Ovary (tissue), 3 donors: ENCODE data around the gene XRCC6.

Experiments used
- CTCF ChIP-seq, 3 donors: fragments of 450-650 bp in 2 of 3; fragments of 200-600 bp in 1 of 3; IDR thresholded peaks; one replicate each; pipeline versions ENCODE4 v1.5.1 to v1.8.0; 2016 to 2022; ENCODE audit warnings: antibody characterized with exemption in 3 of 3, mild to moderate bottlenecking in 1 of 3
- EP300 ChIP-seq: sonication (generic); formaldehyde crosslinking; IDR thresholded peaks from one replicate; pipeline ENCODE4 v1.6.1; 2017; ENCODE audit warnings: antibody characterized with exemption
- POLR2A ChIP-seq: fragments of 450-650 bp; IDR thresholded peaks from one replicate; pipeline ENCODE4 v1.6.1; 2017; ENCODE audit warnings: antibody characterized with exemption, mild to moderate bottlenecking, moderate library complexity
- donor health status: DM: no; HTN: no; CAD: no.

- TF ChIP-seq CTCF (IDR thresholded peaks at IDR 0.05) (no peak), EP300 (no peak), POLR2A (no peak)
Measured at GRCh38 chr22:41660416-41660815, 39.3 kb downstream of the XRCC6 start.
